ENCODE data around the gene LSR. TPM values are rescaled to one million over a fixed set of nuclear protein-coding genes. Genes with fewer than 3 reads are reported as not detected.

The LSR gene
- total and polyA plus RNA-seq, 5 experiments from 2014 or later = 36.7 to 106 (median 59.9) TPM

GRCh38 chr19:35209646-35210045 lies 39.2 kb upstream of the LSR start:
- peak overlapping the region; percentile 81 to 100 (median 96) for H3K27ac Mint-ChIP-seq
- ATAC-seq = no peak
- peaks cover 0 to 7% (median 2%) of the 10 kb centered on the region in 9 donors for H3K9me3 Mint-ChIP-seq
- peaks cover 0 to 2% (median 0%) of the 10 kb centered on the region in 5 donors for H3K27me3 Mint-ChIP-seq
- no peak for DNase-seq
- H3K4me1 Mint-ChIP-seq = peaks cover 35 to 90% (median 85%) of the 10 kb centered on the region in 4 donors
- peaks cover 0 to 5% (median 4%) of the 10 kb centered on the region in 3 donors for H3K36me3 Mint-ChIP-seq
- POLR2A ChIA-PET = interaction anchor here (0.7 to 14.6 kb wide), 6 partner anchors 9 to 66 kb away, joined by 3 to 234 read pairs (median 18); partner anchors contain the start of genes FXYD7 and USF2
- peak overlapping the region in 1 of 10 donors; percentile 3 for H3K4me3 Mint-ChIP-seq

- POLR2A ChIA-PET = interaction anchor here (0.7 to 14.6 kb wide), 32 partner anchors 8 to 248 kb away, joined by 3 to 234 read pairs (median 6); partner anchors contain the start of genes FXYD3, FXYD5, FXYD7 and LSR
- peaks cover 0 to 5% (median 4%) of the 10 kb centered on the region in 3 donors for H3K36me3 Mint-ChIP-seq
Observed at GRCh38 chr19:35211545-35212230, 37.1 kb upstream of the LSR start.

GRCh38 chr19:35212241-35212640 lies 36.6 kb upstream of the LSR start:
- H3K27ac Mint-ChIP-seq = peak overlapping the region; percentile 95 to 100 (median 100)
- DNase-seq = no peak
- peaks cover 0 to 10% (median 4%) of the 10 kb centered on the region in 9 donors for H3K9me3 Mint-ChIP-seq
- H3K27me3 Mint-ChIP-seq = peaks cover 0 to 2% (median 0%) of the 10 kb centered on the region in 5 donors
- H3K4me1 Mint-ChIP-seq = peaks cover 22 to 90% (median 82%) of the 10 kb centered on the region in 4 donors
- peak overlapping the region; percentile 64 to 88 (median 84) for H3K4me3 Mint-ChIP-seq
- H3K36me3 Mint-ChIP-seq = peaks cover 0 to 5% (median 4%) of the 10 kb centered on the region in 3 donors
- POLR2A ChIA-PET = interaction anchor here (0.8 to 14.6 kb wide), 24 partner anchors 8 to 248 kb away, joined by 3 to 234 read pairs (median 9); partner anchors contain the start of genes FXYD5, FXYD7, LSR and USF2
- ATAC-seq = no peak

More at GRCh38 chr19:35211545-35212230, 37.1 kb upstream of the LSR start:
- DNase-seq (peak; percentile 68 to 96 (median 86)), ATAC-seq (peak; percentile 44 to 59)
- H3K27ac Mint-ChIP-seq = peak overlapping the region; percentile 95 to 100 (median 100)
- peaks cover 0 to 8% (median 3%) of the 10 kb centered on the region in 9 donors for H3K9me3 Mint-ChIP-seq
- H3K4me1 Mint-ChIP-seq = peaks cover 25 to 90% (median 85%) of the 10 kb centered on the region in 4 donors
- peak overlapping the region; percentile 64 to 88 (median 84) for H3K4me3 Mint-ChIP-seq
- H3K27me3 Mint-ChIP-seq = peaks cover 0 to 2% (median 0%) of the 10 kb centered on the region in 5 donors

GRCh38 chr19:35213663-35214632 lies 34.9 kb upstream of the LSR start:
- Mint-ChIP-seq H3K9me3 (peaks cover 0 to 9% (median under 1%) of the 10 kb centered on the region in 9 donors), H3K27me3 (peaks cover 0 to 2% (median 0%) of the 10 kb centered on the region in 5 donors), H3K4me3 (peak overlapping the region; percentile 57 to 85 (median 77)), H3K4me1 (peaks cover 20 to 82% (median 70%) of the 10 kb centered on the region in 4 donors), H3K36me3 (peaks cover 0 to 2% (median 0%) of the 10 kb centered on the region in 3 donors), H3K27ac (peak overlapping the region; percentile 95 to 100 (median 100))
- DNase-seq (peak; percentile 53 to 96 (median 84)), ATAC-seq (peak; percentile 51)
- POLR2A ChIA-PET = interaction anchor here (0.6 to 14.6 kb wide), 23 partner anchors 9 to 107 kb away, joined by 3 to 234 read pairs (median 6); partner anchors contain the start of genes FXYD5, FXYD7, LSR and USF2

- peaks cover 21 to 80% (median 69%) of the 10 kb centered on the region in 4 donors for H3K4me1 Mint-ChIP-seq
- POLR2A ChIA-PET = interaction anchor here (0.6 to 14.6 kb wide), 22 partner anchors 8 to 108 kb away, joined by 3 to 234 read pairs (median 5); partner anchors contain the start of genes FAM187B, FXYD5, FXYD7 and LSR
- DNase-seq = no peak
- peak overlapping the region in 4 of 10 donors; percentile 2 to 47 (median 10) for H3K4me3 Mint-ChIP-seq
- ATAC-seq = no peak
- peaks cover 0 to 11% (median 4%) of the 10 kb centered on the region in 9 donors for H3K9me3 Mint-ChIP-seq
- peaks cover 0 to 2% (median 0%) of the 10 kb centered on the region in 5 donors for H3K27me3 Mint-ChIP-seq
- peaks cover 0 to 5% (median 2%) of the 10 kb centered on the region in 3 donors for H3K36me3 Mint-ChIP-seq
- peak overlapping the region; percentile 95 to 100 (median 100) for H3K27ac Mint-ChIP-seq
Observed at GRCh38 chr19:35214766-35215422, 33.9 kb upstream of the LSR start.

- no peak for ATAC-seq
- Mint-ChIP-seq H3K9me3 (peaks cover 0 to 11% (median 4%) of the 10 kb centered on the region in 9 donors), H3K36me3 (peaks cover 0 to 5% (median 2%) of the 10 kb centered on the region in 3 donors), H3K4me1 (peaks cover 21 to 75% (median 65%) of the 10 kb centered on the region in 4 donors), H3K27me3 (peaks cover 0 to 2% (median 0%) of the 10 kb centered on the region in 5 donors), H3K4me3 (peak overlapping the region in 1 of 10 donors; percentile 15), H3K27ac (peak overlapping the region; percentile 95 to 100 (median 100))
- POLR2A ChIA-PET = interaction anchor here (0.7 to 14.6 kb wide), 12 partner anchors 9 to 202 kb away, joined by 4 to 234 read pairs (median 4); partner anchors contain the start of genes FXYD5 and FXYD7
- DNase-seq = peak in 1 of 10 donors; percentile 12
Observed at GRCh38 chr19:35216016-35216832, 32.6 kb upstream of the LSR start.

- Mint-ChIP-seq H3K36me3 (peaks cover 0 to 5% (median 2%) of the 10 kb centered on the region in 3 donors), H3K4me1 (peaks cover 15 to 68% (median 57%) of the 10 kb centered on the region in 4 donors), H3K9me3 (peaks cover 0 to 11% (median 4%) of the 10 kb centered on the region in 9 donors), H3K27me3 (no peaks in the 10 kb centered on the region), H3K4me3 (no peak overlapping the region), H3K27ac (peak overlapping the region; percentile 92 to 100 (median 100))
- ATAC-seq (no peak), DNase-seq (peak in 5 of 10 donors; percentile 45 to 72 (median 47))
- POLR2A ChIA-PET = interaction anchor here (0.7 to 14.6 kb wide), 11 partner anchors 8 to 203 kb away, joined by 3 to 234 read pairs (median 4); no protein-coding TSS in a partner anchor
Observed at GRCh38 chr19:35216833-35217648, 31.8 kb upstream of the LSR start.

- POLR2A ChIA-PET = interaction anchor here (0.7 to 14.6 kb wide), 7 partner anchors 12 to 379 kb away, joined by 3 to 234 read pairs (median 4); no protein-coding TSS in a partner anchor
- DNase-seq (no peak), ATAC-seq (no peak)
- peak overlapping the region in 8 of 10 donors; percentile 33 to 100 (median 79) for H3K27ac Mint-ChIP-seq
- H3K4me3 Mint-ChIP-seq = peak overlapping the region in 1 of 10 donors; percentile 29
- H3K4me1 Mint-ChIP-seq = peaks cover 10 to 65% (median 53%) of the 10 kb centered on the region in 4 donors
- H3K27me3 Mint-ChIP-seq = no peaks in the 10 kb centered on the region
- H3K9me3 Mint-ChIP-seq = peaks cover 0 to 11% (median 4%) of the 10 kb centered on the region in 9 donors
- peaks cover 0 to 5% (median 2%) of the 10 kb centered on the region in 3 donors for H3K36me3 Mint-ChIP-seq
Observed at GRCh38 chr19:35217649-35217990, 31.2 kb upstream of the LSR start.

GRCh38 chr19:35219008-35219407 lies 29.8 kb upstream of the LSR start:
- Mint-ChIP-seq H3K27ac (peak overlapping the region in 7 of 10 donors; percentile 6 to 64 (median 23)), H3K36me3 (peaks cover 0 to 5% (median 2%) of the 10 kb centered on the region in 3 donors), H3K4me1 (peaks cover 17 to 63% (median 52%) of the 10 kb centered on the region in 4 donors), H3K4me3 (no peak overlapping the region), H3K9me3 (peaks cover 0 to 11% (median 4%) of the 10 kb centered on the region in 9 donors), H3K27me3 (no peaks in the 10 kb centered on the region)
- POLR2A ChIA-PET = interaction anchor here (0.6 to 14.6 kb wide), 4 partner anchors 10 to 78 kb away, joined by 3 to 234 read pairs (median 4); partner anchors contain the start of gene FAM187B
- no peak for DNase-seq
- no peak for ATAC-seq
